ENCODE results near the gene UQCRH. TPM values are rescaled to one million over a fixed set of nuclear protein-coding genes. Genes with fewer than 3 reads are reported as not detected.

The UQCRH gene
- 100 to 1,000 TPM in 5 of 6 donors, 10 to 100 TPM in 1; 59.7 to 193 (median 126) TPM for total RNA-seq

GRCh38 chr1:46303038-46303871 lies at the start of gene UQCRH, which contains the start of gene LRRC41:
Gene UQCRH (plus strand): TSS chr1:46303698. CDS start chr1:46303767, 69 bp downstream.
Gene LRRC41 (minus strand): TSS chr1:46303616. CDS start chr1:46303322, 294 bp downstream.
- Histone ChIP-seq H3K9me3 (no peaks in the 10 kb centered on the region), H3K27me3 (no peaks in the 10 kb centered on the region), H3K36me3 (no peaks in the 10 kb centered on the region), H3K4me3 (peak within 1 kb of the TSS; percentile 60 to 89 (median 74)), H3K4me1 (peaks cover 32 to 50% (median 37%) of the 10 kb centered on the region in 4 donors), H3K27ac (peak within 1 kb of the TSS; percentile 95 to 99 (median 98))
- DNase-seq: peak; percentile 97 to 98
- no peak for TF ChIP-seq CTCF (IDR thresholded peaks at IDR 0.05)
- TF ChIP-seq EP300 (IDR thresholded peaks at IDR 0.05): peak in 1 of 4 donors; percentile 83
- TF ChIP-seq POLR2A (IDR thresholded peaks at IDR 0.05): peak in 3 of 4 donors; percentile 74 to 93 (median 89)
- peak; percentile 96 to 99 for TF ChIP-seq POLR2AphosphoS5 (IDR thresholded peaks at IDR 0.05)
- peak; percentile 96 to 98 for ATAC-seq (ENCODE audit: low FRiP score in 2 of 2)
- WGBS, 2 donors: 0% methylated on average over 11 to 34 of the region's 61 CpGs

GRCh38 chr1:46254668-46255067 lies 48.8 kb upstream of the UQCRH start:
- no peaks in the 10 kb centered on the region for H3K27me3 ChIP-seq
- WGBS, 2 donors: 95 to 99% methylated on average over 5 of the region's 5 CpGs
- no peak overlapping the region for H3K27ac ChIP-seq
- H3K9me3 ChIP-seq: no peaks in the 10 kb centered on the region
- DNase-seq (no peak), ATAC-seq (ENCODE audit: low FRiP score in 2 of 2) (no peak)
- H3K4me3 ChIP-seq: no peak overlapping the region
- H3K4me1 ChIP-seq: no peaks in the 10 kb centered on the region
- TF ChIP-seq POLR2A (IDR thresholded peaks at IDR 0.05) (no peak), CTCF (IDR thresholded peaks at IDR 0.05) (no peak), EP300 (IDR thresholded peaks at IDR 0.05) (no peak), POLR2AphosphoS5 (IDR thresholded peaks at IDR 0.05) (no peak)
- H3K36me3 ChIP-seq: no peaks in the 10 kb centered on the region

- Histone ChIP-seq H3K36me3 (no peaks in the 10 kb centered on the region), H3K27me3 (no peaks in the 10 kb centered on the region), H3K9me3 (no peaks in the 10 kb centered on the region), H3K27ac (no peak overlapping the region), H3K4me1 (no peaks in the 10 kb centered on the region), H3K4me3 (no peak overlapping the region)
- WGBS, 2 donors: 92 to 96% methylated on average over 2 of the region's 2 CpGs
- TF ChIP-seq CTCF (IDR thresholded peaks at IDR 0.05) (no peak), EP300 (IDR thresholded peaks at IDR 0.05) (no peak), POLR2A (IDR thresholded peaks at IDR 0.05) (no peak), POLR2AphosphoS5 (IDR thresholded peaks at IDR 0.05) (no peak)
- DNase-seq (no peak), ATAC-seq (ENCODE audit: low FRiP score in 2 of 2) (no peak)
Measured at GRCh38 chr1:46256523-46256922, 47.0 kb upstream of the UQCRH start.

GRCh38 chr1:46262508-46262907 lies 41.0 kb upstream of the UQCRH start:
- Histone ChIP-seq H3K4me3 (no peak overlapping the region), H3K9me3 (no peaks in the 10 kb centered on the region), H3K36me3 (no peaks in the 10 kb centered on the region), H3K27ac (no peak overlapping the region), H3K27me3 (no peaks in the 10 kb centered on the region), H3K4me1 (no peaks in the 10 kb centered on the region)
- 100% methylated on average over 1 of the region's 1 CpG for WGBS, 2 donors
- TF ChIP-seq EP300 (IDR thresholded peaks at IDR 0.05) (no peak), POLR2AphosphoS5 (IDR thresholded peaks at IDR 0.05) (no peak), CTCF (IDR thresholded peaks at IDR 0.05) (no peak), POLR2A (IDR thresholded peaks at IDR 0.05) (no peak)
- ATAC-seq (ENCODE audit: low FRiP score in 2 of 2) (no peak), DNase-seq (no peak)
